MM.1S (cell line): ENCODE results near the gene AMPH.
A peak's percentile ranks its signal among the peaks of the same experiment; 100 is the strongest.
"Not testable (repeated sequence)": the region's sequence is repeated elsewhere in the genome, so short reads cannot be mapped to it uniquely, and the experiment has no call there.

Experiments
- DNase-seq: peaks from one replicate; pipeline ENCODE4 v3.0.0-alpha.2; 2015
- H2AFZ ChIP-seq: fragments of 300-600 bp; sonication (generic); 2 replicates; pipeline ENCODE4 v1.6.0; 2016; ENCODE audit warnings: antibody characterized with exemption, low read length
- H3F3A ChIP-seq: fragments of 300-600 bp; sonication (generic); 2 replicates; pipeline ENCODE4 v1.6.1; 2016; ENCODE audit warnings: mild to moderate bottlenecking, antibody characterized with exemption, low read length, moderate library complexity, mixed read lengths; ENCODE audit not compliant: insufficient read depth
- H3K27ac ChIP-seq: fragments of 300-600 bp; sonication (generic); 2 replicates; pipeline ENCODE4 v1.5.1; 2016; ENCODE audit warnings: mild to moderate bottlenecking, low read length
- H3K27me3 ChIP-seq: fragments of 300-600 bp; sonication (generic); replicated peaks from 2 replicates; pipeline ENCODE4 v1.6.0; 2016; ENCODE audit warnings: low read length; ENCODE audit not compliant: insufficient read depth
- H3K36me3 ChIP-seq: fragments of 300-600 bp; sonication (generic); replicated peaks from 2 replicates; pipeline ENCODE4 v1.6.1; 2016; ENCODE audit warnings: mild to moderate bottlenecking, low read length, mixed read lengths; ENCODE audit not compliant: insufficient read depth
- H3K4me1 ChIP-seq: fragments of 300-600 bp; sonication (generic); 2 replicates; pipeline ENCODE4 v1.6.1; 2016; ENCODE audit warnings: low read length, mixed read lengths
- H3K4me2 ChIP-seq: fragments of 300-600 bp; sonication (generic); 2 replicates; pipeline ENCODE4 v1.6.0; 2016; ENCODE audit warnings: low read depth, low read length
- H3K4me3 ChIP-seq: fragments of 300-600 bp; sonication (generic); 2 replicates; pipeline ENCODE4 v1.5.1; 2016; ENCODE audit warnings: low read length, mixed read lengths
- H3K79me2 ChIP-seq: fragments of 300-600 bp; sonication (generic); 2 replicates; pipeline ENCODE4 v1.6.1; 2016; ENCODE audit warnings: mixed run types, low read length, mixed read lengths
- H3K9ac ChIP-seq: fragments of 300-600 bp; sonication (generic); 2 replicates; pipeline ENCODE4 v1.6.1; 2016; ENCODE audit warnings: low read length, mixed read lengths
- H3K9me2 ChIP-seq: fragments of 300-600 bp; sonication (generic); replicated peaks from 2 replicates; pipeline ENCODE4 v1.6.1; 2016; ENCODE audit warnings: mild to moderate bottlenecking, low read length, mixed read lengths; ENCODE audit not compliant: insufficient read depth
- H3K9me3 ChIP-seq: fragments of 300-600 bp; sonication (generic); replicated peaks from 2 replicates; pipeline ENCODE4 v1.6.1; 2016; ENCODE audit warnings: mild to moderate bottlenecking, low read length, mixed read lengths; ENCODE audit not compliant: insufficient read depth
- H4K20me1 ChIP-seq: fragments of 300-600 bp; sonication (generic); 2 replicates; pipeline ENCODE4 v1.6.1; 2016; ENCODE audit warnings: mild to moderate bottlenecking, low read length, moderate library complexity, mixed read lengths; ENCODE audit not compliant: insufficient read depth
- CTCF ChIP-seq: fragments of 300-600 bp; sonication (generic); IDR thresholded peaks from 2 replicates; pipeline ENCODE4 v1.5.1; 2016; ENCODE audit warnings: antibody characterized with exemption, low read length, mixed read lengths

Gene AMPH

GRCh38 chr7:38349869-38350583 lies 281.1 kb downstream of the AMPH start:
- not testable (repeated sequence) for H3K9me2 ChIP-seq, H4K20me1 ChIP-seq, H3K27me3 ChIP-seq, H3K36me3 ChIP-seq, H3K9me3 ChIP-seq
- H3K4me1 ChIP-seq: peaks cover 20% of the 10 kb centered on the region
- H3K79me2 ChIP-seq: peaks cover 47% of the 10 kb centered on the region
- peak overlapping the region; percentile 72; the same call in 1 of the 2 replicates for H3K4me2 ChIP-seq
- H3F3A ChIP-seq: peaks cover 20% of the 10 kb centered on the region
- peak; percentile 81 for DNase-seq
- peak overlapping the region; percentile 51; the same call in 1 of the 2 replicates for H2AFZ ChIP-seq
- TF ChIP-seq CTCF: peak; percentile 41
- peak overlapping the region; percentile 68 for H3K4me3 ChIP-seq
- H3K9ac ChIP-seq: peak overlapping the region; percentile 62; the same call in 1 of the 2 replicates
- H3K27ac ChIP-seq: peak overlapping the region; percentile 80; the same call in 1 of the 2 replicates

- Histone ChIP-seq H3K4me2 (peak overlapping the region; percentile 72; the same call in 1 of the 2 replicates), H3K4me1 (peaks cover 28% of the 10 kb centered on the region), H3K27ac (peak overlapping the region; percentile 80; the same call in 1 of the 2 replicates), H2AFZ (peak overlapping the region; percentile 51; the same call in 1 of the 2 replicates), H3K9ac (peak overlapping the region; percentile 62; the same call in 1 of the 2 replicates), H3F3A (peaks cover 22% of the 10 kb centered on the region), H3K79me2 (peaks cover 42% of the 10 kb centered on the region), H3K4me3 (peak overlapping the region; percentile 68)
- not testable (repeated sequence) for H3K27me3 ChIP-seq, H3K9me2 ChIP-seq, H3K36me3 ChIP-seq, H3K9me3 ChIP-seq, DNase-seq, H4K20me1 ChIP-seq
Observed at GRCh38 chr7:38349126-38349795, 281.9 kb downstream of the AMPH start.

GRCh38 chr7:38345299-38346172 lies 285.6 kb downstream of the AMPH start:
- not testable (repeated sequence) for H3K9me3 ChIP-seq, H3K9me2 ChIP-seq, H3K36me3 ChIP-seq, H3K9ac ChIP-seq, H3K27me3 ChIP-seq, H4K20me1 ChIP-seq
- Histone ChIP-seq H3F3A (peaks cover 14% of the 10 kb centered on the region), H3K4me2 (peak overlapping the region; percentile 72), H2AFZ (peak overlapping the region; percentile 3; the same call in 1 of the 2 replicates), H3K27ac (peak overlapping the region; percentile 64; the same call in 1 of the 2 replicates), H3K79me2 (peaks cover 29% of the 10 kb centered on the region), H3K4me1 (peaks cover 40% of the 10 kb centered on the region), H3K4me3 (peak overlapping the region; percentile 10)
- TF ChIP-seq CTCF: peak; percentile 85
- DNase-seq: peak; percentile 71

GRCh38 chr7:38344741-38345140 lies 286.4 kb downstream of the AMPH start:
- not testable (repeated sequence) for H3K9me3 ChIP-seq, H3K27me3 ChIP-seq, H3K9ac ChIP-seq, H3K36me3 ChIP-seq, H3K9me2 ChIP-seq, H4K20me1 ChIP-seq
- H3F3A ChIP-seq: peaks cover 13% of the 10 kb centered on the region
- H2AFZ ChIP-seq: peak overlapping the region; percentile 3; the same call in 1 of the 2 replicates
- peaks cover 40% of the 10 kb centered on the region for H3K4me1 ChIP-seq
- H3K4me2 ChIP-seq: peak overlapping the region; percentile 72
- peaks cover 23% of the 10 kb centered on the region for H3K79me2 ChIP-seq
- DNase-seq: peak; percentile 66
- H3K4me3 ChIP-seq: peak overlapping the region; percentile 10
- H3K27ac ChIP-seq: peak overlapping the region; percentile 64; the same call in 1 of the 2 replicates

- not testable (repeated sequence) for H3K9me2 ChIP-seq, H3K27ac ChIP-seq, H2AFZ ChIP-seq, H3K27me3 ChIP-seq, H3K9ac ChIP-seq, H3K79me2 ChIP-seq, H3F3A ChIP-seq, DNase-seq, H4K20me1 ChIP-seq, H3K4me3 ChIP-seq, H3K9me3 ChIP-seq, H3K36me3 ChIP-seq
- Histone ChIP-seq H3K4me2 (peak overlapping the region; percentile 11; the same call in 1 of the 2 replicates), H3K4me1 (peaks cover 37% of the 10 kb centered on the region)
Observed at GRCh38 chr7:38342135-38342534, 289.0 kb downstream of the AMPH start.
